Omental fat pad (tissue), 4 donors: ENCODE results near the gene PEX16. TPM values are rescaled to one million over a fixed set of nuclear protein-coding genes. Genes with fewer than 3 reads are reported as not detected.

ENCODE experiments used
- ATAC-seq: fragments of 150-250 bp; one replicate; pipeline ENCODE4 v1.9.1; 2016; ENCODE audit warnings: mild to moderate bottlenecking, moderate library complexity; ENCODE audit not compliant: low FRiP score
- DNase-seq: peaks from one replicate; pipeline ENCODE4 v3.0.0-alpha.2; 2019; ENCODE audit warnings: low spot score
- CTCF ChIP-seq, 3 donors: fragments of 450-650 bp; IDR thresholded peaks; one replicate each; pipeline ENCODE4 v1.5.1; 2016 to 2017; ENCODE audit warnings: antibody characterized with exemption in 3 of 3, mild to moderate bottlenecking in 3 of 3, moderate library complexity in 2 of 3
- total RNA-seq, 4 donors: library from RNA; depleted of rRNA; stranded (reverse); fragments of >200 nt; gene quantifications; one replicate each; pipeline ENCODE4 v1.1.0, GENCODE V29; 2016

PEX16 gene
- total RNA-seq, 4 donors from 2014 or later, result 20.1 to 25.0 (median 22.8) TPM

GRCh38 chr11:45896422-45896984 lies 21.2 kb downstream of the PEX16 start:
- ATAC-seq (no peak), DNase-seq (no peak)
- no peak for TF ChIP-seq CTCF (IDR thresholded peaks at IDR 0.05)

- no peak for TF ChIP-seq CTCF (IDR thresholded peaks at IDR 0.05)
- ATAC-seq (no peak), DNase-seq (no peak)
Measured at GRCh38 chr11:45895553-45896259, 22.0 kb downstream of the PEX16 start.

GRCh38 chr11:45894555-45895247 lies 23.0 kb downstream of the PEX16 start:
- no peak for ATAC-seq
- no peak for TF ChIP-seq CTCF (IDR thresholded peaks at IDR 0.05)
- DNase-seq, result no peak

GRCh38 chr11:45892856-45893255 lies 24.8 kb downstream of the PEX16 start:
- no peak for DNase-seq
- no peak for ATAC-seq
- no peak for TF ChIP-seq CTCF (IDR thresholded peaks at IDR 0.05)

DNA sequence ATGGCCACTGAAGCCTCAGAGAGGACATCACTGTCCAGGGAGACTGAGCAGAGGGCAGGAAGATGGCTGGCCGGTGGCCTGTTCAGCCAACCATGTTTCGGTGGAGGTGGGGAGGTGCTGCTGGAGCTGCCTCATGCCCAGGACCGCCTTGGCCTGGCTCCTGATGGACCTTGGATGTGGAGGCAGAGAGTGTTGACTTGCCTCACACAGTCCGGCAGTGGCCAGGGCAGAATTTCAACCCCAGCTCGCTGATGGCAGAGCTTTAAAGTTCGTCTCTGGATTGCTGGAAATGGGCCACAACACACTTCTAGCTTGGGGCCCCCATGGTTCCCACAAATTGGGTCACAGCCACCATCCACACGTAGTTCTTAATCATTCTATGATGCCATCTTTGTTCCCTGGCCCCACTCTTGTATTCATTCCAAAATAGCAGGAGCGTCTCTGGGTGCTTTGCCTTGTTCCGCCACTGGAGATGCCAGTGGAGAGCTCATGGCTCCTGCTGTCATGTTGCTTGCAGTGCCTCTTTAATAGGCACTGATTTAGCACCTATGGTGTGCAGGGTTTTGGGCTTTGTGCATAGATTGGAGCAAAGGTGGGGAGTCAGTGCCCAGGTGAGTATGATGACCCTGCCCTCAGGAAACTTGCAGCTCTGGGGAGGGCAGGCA lies 26.7 kb downstream of the PEX16 start:
- TF ChIP-seq CTCF (IDR thresholded peaks at IDR 0.05), result no peak
- DNase-seq (no peak), ATAC-seq (no peak)

DNA sequence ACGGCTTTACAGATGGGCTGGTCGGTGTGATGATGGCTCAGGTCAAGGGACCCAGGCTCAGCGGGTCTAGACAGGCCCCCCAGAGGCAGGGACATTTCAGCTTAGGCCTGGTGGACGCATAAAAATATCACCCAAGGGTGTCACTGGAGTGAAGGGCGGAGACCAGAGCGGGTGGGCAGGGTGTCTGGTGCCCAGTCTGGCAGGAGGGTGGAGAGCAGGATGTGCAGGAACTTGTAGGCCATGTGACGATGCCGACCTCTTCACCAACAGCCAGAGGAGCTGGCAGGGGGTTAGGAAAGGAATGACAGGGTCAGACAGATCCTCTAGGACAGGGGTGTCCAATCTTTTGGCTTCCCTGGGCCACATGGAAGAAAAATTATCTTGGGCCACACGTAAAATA lies 27.7 kb downstream of the PEX16 start:
- DNase-seq (no peak), ATAC-seq (no peak)
- no peak for TF ChIP-seq CTCF (IDR thresholded peaks at IDR 0.05)
